WTC11 (cell line): ENCODE data around the gene FBXO15. TPM values are rescaled to one million over a fixed set of nuclear protein-coding genes. Genes with fewer than 3 reads are reported as not detected.

Experiments
- ATAC-seq: fragments of 200-7000 bp; cut with Tn5 transposase; 2 replicates; pipeline ENCODE4 v1.10.0; 2021; ENCODE audit warnings: mild to moderate bottlenecking, moderate library complexity
- CTCF ChIA-PET: fragments of 300-600 bp; sonication (Branson Sonifier 250); formaldehyde crosslinking; loops from one replicate; lab custom pipeline; 2021; ENCODE audit warnings: antibody characterized with exemption; lab: Charles Lee
- POLR2A ChIA-PET: fragments of 350-600 bp; sonication (Branson Sonifier 250); formaldehyde crosslinking; loops from one replicate; lab custom pipeline; 2021; ENCODE audit warnings: antibody characterized with exemption; lab: Charles Lee
- DNase-seq: peaks from one replicate; pipeline ENCODE4 v3.0.0; 2021; ENCODE audit warnings: low spot score
- H3K27ac Mint-ChIP-seq: 2 replicates; pipeline ENCODE4 v1.8.0; 2021; ENCODE audit warnings: mixed read lengths
- H3K27me3 Mint-ChIP-seq: 2 replicates; pipeline ENCODE4 v1.8.0; 2021; ENCODE audit warnings: low read depth, mild to moderate bottlenecking, moderate library complexity, mixed read lengths
- H3K36me3 Mint-ChIP-seq: 2 replicates; pipeline ENCODE4 v1.8.0; 2021; ENCODE audit warnings: mixed read lengths
- H3K4me1 Mint-ChIP-seq: 2 replicates; pipeline ENCODE4 v1.8.0; 2022; ENCODE audit warnings: mixed read lengths
- H3K4me3 Mint-ChIP-seq: 2 replicates; pipeline ENCODE4 v1.8.0; 2021; ENCODE audit warnings: mild to moderate bottlenecking, moderate library complexity, mixed read lengths
- H3K9me3 Mint-ChIP-seq: 2 replicates; pipeline ENCODE4 v1.8.0; 2021; ENCODE audit warnings: mixed read lengths
- ATF2 ChIP-seq: sonication (generic); formaldehyde crosslinking; IDR thresholded peaks from 2 replicates; pipeline ENCODE4 v1.8.1; 2022; ENCODE audit warnings: low read depth, missing genetic modification reagents, borderline replicate concordance
- ATF3 ChIP-seq: sonication (generic); formaldehyde crosslinking; conservative IDR thresholded peaks from 2 replicates; pipeline ENCODE4 v1.8.1; 2022; ENCODE audit warnings: mild to moderate bottlenecking, missing genetic modification reagents
- CREB1 ChIP-seq: sonication (generic); formaldehyde crosslinking; IDR thresholded peaks from 2 replicates; pipeline ENCODE4 v1.8.0; 2023; ENCODE audit warnings: mild to moderate bottlenecking, missing genetic modification reagents
- CREM ChIP-seq: sonication (generic); formaldehyde crosslinking; IDR thresholded peaks from 2 replicates; pipeline ENCODE4 v1.8.1; 2022; ENCODE audit warnings: mild to moderate bottlenecking, missing genetic modification reagents, moderate library complexity
- E2F1 ChIP-seq: sonication (generic); formaldehyde crosslinking; IDR thresholded peaks from 2 replicates; pipeline ENCODE4 v1.8.0; 2022; ENCODE audit warnings: mild to moderate bottlenecking, missing genetic modification reagents
- FOXJ3 ChIP-seq: sonication (generic); formaldehyde crosslinking; IDR thresholded peaks from 2 replicates; pipeline ENCODE4 v1.9.0; 2021; ENCODE audit warnings: missing genetic modification reagents, mild to moderate bottlenecking, borderline replicate concordance
- FOXK1 ChIP-seq: sonication (generic); formaldehyde crosslinking; IDR thresholded peaks from 2 replicates; pipeline ENCODE4 v1.8.0; 2022; ENCODE audit warnings: mild to moderate bottlenecking, moderate library complexity, missing genetic modification reagents
- GTF2I ChIP-seq: fragments of 250-450 bp; sonication (Bioruptor Pico); conservative IDR thresholded peaks from 2 replicates; pipeline ENCODE4 v1.4.0; 2021; ENCODE audit warnings: mild to moderate bottlenecking
- IRF2 ChIP-seq: sonication (generic); formaldehyde crosslinking; IDR thresholded peaks from 2 replicates; pipeline ENCODE4 v1.8.0; 2022; ENCODE audit warnings: low read depth, missing genetic modification reagents, borderline replicate concordance
- NR3C1 ChIP-seq: sonication (generic); formaldehyde crosslinking; conservative IDR thresholded peaks from 2 replicates; pipeline ENCODE4 v1.8.1; 2023; ENCODE audit warnings: low read depth, mild to moderate bottlenecking, missing genetic modification reagents
- RORB ChIP-seq: fragments of 250-450 bp; sonication (Bioruptor Pico); IDR thresholded peaks from 2 replicates; pipeline ENCODE4 v1.9.0; 2021; ENCODE audit warnings: mild to moderate bottlenecking
- ZNF416 ChIP-seq: fragments of 250-450 bp; sonication (Bioruptor Pico); IDR thresholded peaks from 2 replicates; pipeline ENCODE4 v1.9.0; 2021; ENCODE audit warnings: mild to moderate bottlenecking, inconsistent platforms
- ZNF425 ChIP-seq: fragments of 250-450 bp; sonication (Bioruptor Pico); conservative IDR thresholded peaks from 2 replicates; pipeline ENCODE4 v1.9.0; 2021; ENCODE audit warnings: mild to moderate bottlenecking
- ZNF512 ChIP-seq: sonication (generic); formaldehyde crosslinking; IDR thresholded peaks from 2 replicates; pipeline ENCODE4 v1.8.1; 2022; ENCODE audit warnings: missing genetic modification reagents, borderline replicate concordance
- ZNF532 ChIP-seq: fragments of 250-450 bp; sonication (Bioruptor Pico); IDR thresholded peaks from 2 replicates; pipeline ENCODE4 v1.9.0; 2021; ENCODE audit warnings: mild to moderate bottlenecking, borderline replicate concordance
- total RNA-seq: library from RNA; stranded (reverse); gene quantifications from 3 replicates; pipeline ENCODE4 v1.2.3, GENCODE V29; 2021

Gene FBXO15
- total RNA-seq, 1 experiment from 2014 or later: 0.96 TPM

- H3K4me3 Mint-ChIP-seq: no peak overlapping the region
- no peaks in the 10 kb centered on the region for H3K9me3 Mint-ChIP-seq
- ChIA-PET POLR2A (no interaction called here), CTCF (no interaction called here)
- TF ChIP-seq RORB (CRISPR knock-in tag) (no peak), CREM (no peak)
- ATAC-seq: no peak
- no peaks in the 10 kb centered on the region for H3K36me3 Mint-ChIP-seq
- H3K27ac Mint-ChIP-seq: no peak overlapping the region
- no peaks in the 10 kb centered on the region for H3K4me1 Mint-ChIP-seq
- H3K27me3 Mint-ChIP-seq: no peaks in the 10 kb centered on the region
- DNase-seq: no peak
These were observed 79.3 kb downstream of the FBXO15 start for GRCh38 chr18:74068296-74068695.

GRCh38 chr18:74066018-74066417 is 81.6 kb downstream of the FBXO15 start:
- Mint-ChIP-seq H3K27ac (no peak overlapping the region), H3K4me1 (peaks cover 3% of the 10 kb centered on the region), H3K27me3 (no peaks in the 10 kb centered on the region), H3K36me3 (no peaks in the 10 kb centered on the region), H3K4me3 (no peak overlapping the region), H3K9me3 (no peaks in the 10 kb centered on the region)
- TF ChIP-seq ZNF425 (CRISPR knock-in tag) (no peak), E2F1 (CRISPR knock-in tag) (no peak), IRF2 (CRISPR knock-in tag) (no peak)
- POLR2A ChIA-PET: no interaction called here
- DNase-seq: no peak
- CTCF ChIA-PET: interaction anchor here (1.8 kb wide), 1 partner anchor 17 kb away, joined by 6 read pairs; no protein-coding TSS in a partner anchor
- ATAC-seq: peak; percentile 60

- no peak overlapping the region for H3K27ac Mint-ChIP-seq
- H3K4me1 Mint-ChIP-seq: peaks cover 8% of the 10 kb centered on the region
- H3K4me3 Mint-ChIP-seq: no peak overlapping the region
- POLR2A ChIA-PET: no interaction called here
- H3K9me3 Mint-ChIP-seq: no peaks in the 10 kb centered on the region
- no peak for ATAC-seq
- CTCF ChIA-PET: interaction anchor here (1.8 to 2.7 kb wide), 2 partner anchors 17 kb away, joined by 6 to 12 read pairs; no protein-coding TSS in a partner anchor
- no peaks in the 10 kb centered on the region for H3K27me3 Mint-ChIP-seq
- no peak for DNase-seq
- TF ChIP-seq GTF2I (CRISPR knock-in tag) (no peak), FOXK1 (CRISPR knock-in tag) (no peak), ZNF416 (CRISPR knock-in tag) (no peak), NR3C1 (no peak), ZNF532 (no peak), ZNF512 (CRISPR knock-in tag) (no peak), ATF2 (CRISPR knock-in tag) (no peak), CREB1 (CRISPR knock-in tag) (no peak), FOXJ3 (no peak), ATF3 (CRISPR knock-in tag) (no peak)
- H3K36me3 Mint-ChIP-seq: no peaks in the 10 kb centered on the region
These were observed 82.3 kb downstream of the FBXO15 start for GRCh38 chr18:74065366-74065765.
